Measurements from ENCODE around the gene ELOVL3. TPM values are rescaled to one million over a fixed set of nuclear protein-coding genes. Genes with fewer than 3 reads are reported as not detected.

Gene ELOVL3
- total and polyA plus RNA-seq, 2 of the 13 experiments (the other 11 are each of a cell fraction or from before 2014, with no cell fraction given): 0.58 to 0.69 TPM

GRCh38 chr10:102245082-102245931 lies 19.2 kb downstream of the ELOVL3 start, which contains the start of gene GBF1 (continued):
- no peak; the same call in 1 of the 2 replicates for TF ChIP-seq ZHX2 (IDR thresholded peaks at IDR 0.05; ENCODE audit: low read depth)
- TF ChIP-seq ZHX2 (CRISPR knock-in tag; IDR thresholded peaks at IDR 0.05; ENCODE audit: borderline replicate concordance): 0 out of 2 replicates have a peak, but pooled peaks have one; percentile 33
- TF ChIP-seq ZNF570 (CRISPR knock-in tag; IDR thresholded peaks at IDR 0.05; ENCODE audit: borderline replicate concordance): no peak
- TF ChIP-seq ZKSCAN1 (IDR thresholded peaks at IDR 0.05; ENCODE audit: low read length): no peak
- no peak for TF ChIP-seq ZEB1 (IDR thresholded peaks at IDR 0.05; ENCODE audit: insufficient replicate concordance, low read depth)
- no peak for TF ChIP-seq ZBTB10 (CRISPR knock-in tag; IDR thresholded peaks at IDR 0.05; ENCODE audit: borderline replicate concordance)
- no peak for TF ChIP-seq ARID2 (CRISPR knock-in tag; IDR thresholded peaks at IDR 0.05; ENCODE audit: borderline replicate concordance)
- TF ChIP-seq CENPT (CRISPR knock-in tag; IDR thresholded peaks at IDR 0.05; ENCODE audit: low read depth): no peak
- TF ChIP-seq ZNF205 (CRISPR knock-in tag; IDR thresholded peaks at IDR 0.05): 0 out of 2 replicates have a peak, but pooled peaks have one; percentile 17
- no peak for TF ChIP-seq ZNF790 (CRISPR knock-in tag; IDR thresholded peaks at IDR 0.05; ENCODE audit: borderline replicate concordance)
- no peak for TF ChIP-seq TRIM24 (CRISPR knock-in tag; IDR thresholded peaks at IDR 0.05)
- TF ChIP-seq PBX3 (CRISPR knock-in tag; IDR thresholded peaks at IDR 0.05; ENCODE audit: borderline replicate concordance): no peak; the same call in 1 of the 2 replicates
- TF ChIP-seq STAT5B (CRISPR knock-in tag; IDR thresholded peaks at IDR 0.05): no peak
- TF ChIP-seq, protein P1, sequence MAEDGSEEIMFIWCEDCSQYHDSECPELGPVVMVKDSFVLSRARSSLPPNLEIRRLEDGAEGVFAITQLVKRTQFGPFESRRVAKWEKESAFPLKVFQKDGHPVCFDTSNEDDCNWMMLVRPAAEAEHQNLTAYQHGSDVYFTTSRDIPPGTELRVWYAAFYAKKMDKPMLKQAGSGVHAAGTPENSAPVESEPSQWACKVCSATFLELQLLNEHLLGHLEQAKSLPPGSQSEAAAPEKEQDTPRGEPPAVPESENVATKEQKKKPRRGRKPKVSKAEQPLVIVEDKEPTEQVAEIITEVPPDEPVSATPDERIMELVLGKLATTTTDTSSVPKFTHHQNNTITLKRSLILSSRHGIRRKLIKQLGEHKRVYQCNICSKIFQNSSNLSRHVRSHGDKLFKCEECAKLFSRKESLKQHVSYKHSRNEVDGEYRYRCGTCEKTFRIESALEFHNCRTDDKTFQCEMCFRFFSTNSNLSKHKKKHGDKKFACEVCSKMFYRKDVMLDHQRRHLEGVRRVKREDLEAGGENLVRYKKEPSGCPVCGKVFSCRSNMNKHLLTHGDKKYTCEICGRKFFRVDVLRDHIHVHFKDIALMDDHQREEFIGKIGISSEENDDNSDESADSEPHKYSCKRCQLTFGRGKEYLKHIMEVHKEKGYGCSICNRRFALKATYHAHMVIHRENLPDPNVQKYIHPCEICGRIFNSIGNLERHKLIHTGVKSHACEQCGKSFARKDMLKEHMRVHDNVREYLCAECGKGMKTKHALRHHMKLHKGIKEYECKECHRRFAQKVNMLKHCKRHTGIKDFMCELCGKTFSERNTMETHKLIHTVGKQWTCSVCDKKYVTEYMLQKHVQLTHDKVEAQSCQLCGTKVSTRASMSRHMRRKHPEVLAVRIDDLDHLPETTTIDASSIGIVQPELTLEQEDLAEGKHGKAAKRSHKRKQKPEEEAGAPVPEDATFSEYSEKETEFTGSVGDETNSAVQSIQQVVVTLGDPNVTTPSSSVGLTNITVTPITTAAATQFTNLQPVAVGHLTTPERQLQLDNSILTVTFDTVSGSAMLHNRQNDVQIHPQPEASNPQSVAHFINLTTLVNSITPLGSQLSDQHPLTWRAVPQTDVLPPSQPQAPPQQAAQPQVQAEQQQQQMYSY (CRISPR knock-in tag; IDR thresholded peaks at IDR 0.05): 0 out of 2 replicates have a peak, but pooled peaks have one; percentile 53

Data from HepG2 (cell line).